ENCODE data around the gene AQP12B.

- TF ChIP-seq CTCF (IDR thresholded peaks at IDR 0.05; ENCODE audit: borderline replicate concordance, extremely low read depth, low read length, poor library complexity, severe bottlenecking) (no peak), EZH2 (IDR thresholded peaks at IDR 0.05; ENCODE audit: borderline replicate concordance, low read depth, low read length, severe bottlenecking) (no peak)
These were observed 5.9 kb upstream of the AQP12B start for GRCh38 chr2:240688553-240688919.
